Esophagus squamous epithelium (tissue), 4 donors: ENCODE data around the gene TRMU.

Experiments
- POLR2A ChIP-seq, 4 donors: fragments of 450-650 bp; IDR thresholded peaks; one replicate each; pipeline ENCODE4 v1.6.1; 2017; ENCODE audit warnings: antibody characterized with exemption in 4 of 4, mild to moderate bottlenecking in 4 of 4, moderate library complexity in 3 of 4
- TF ChIP-seq, protein P1 (sequence below), 6 experiments: fragments of 450-650 bp in 4 of 6; fragments of 200-600 bp in 2 of 6; sonication (generic) in 2 of 6; IDR thresholded peaks; one replicate each; pipeline ENCODE4 v1.5.1; 2016 to 2019; ENCODE audit warnings: antibody characterized with exemption in 6 of 6, mild to moderate bottlenecking in 4 of 6, moderate library complexity in 4 of 6

GRCh38 chr22:46372686-46373085 is 37.2 kb downstream of the TRMU start:
- TF ChIP-seq, protein P1, sequence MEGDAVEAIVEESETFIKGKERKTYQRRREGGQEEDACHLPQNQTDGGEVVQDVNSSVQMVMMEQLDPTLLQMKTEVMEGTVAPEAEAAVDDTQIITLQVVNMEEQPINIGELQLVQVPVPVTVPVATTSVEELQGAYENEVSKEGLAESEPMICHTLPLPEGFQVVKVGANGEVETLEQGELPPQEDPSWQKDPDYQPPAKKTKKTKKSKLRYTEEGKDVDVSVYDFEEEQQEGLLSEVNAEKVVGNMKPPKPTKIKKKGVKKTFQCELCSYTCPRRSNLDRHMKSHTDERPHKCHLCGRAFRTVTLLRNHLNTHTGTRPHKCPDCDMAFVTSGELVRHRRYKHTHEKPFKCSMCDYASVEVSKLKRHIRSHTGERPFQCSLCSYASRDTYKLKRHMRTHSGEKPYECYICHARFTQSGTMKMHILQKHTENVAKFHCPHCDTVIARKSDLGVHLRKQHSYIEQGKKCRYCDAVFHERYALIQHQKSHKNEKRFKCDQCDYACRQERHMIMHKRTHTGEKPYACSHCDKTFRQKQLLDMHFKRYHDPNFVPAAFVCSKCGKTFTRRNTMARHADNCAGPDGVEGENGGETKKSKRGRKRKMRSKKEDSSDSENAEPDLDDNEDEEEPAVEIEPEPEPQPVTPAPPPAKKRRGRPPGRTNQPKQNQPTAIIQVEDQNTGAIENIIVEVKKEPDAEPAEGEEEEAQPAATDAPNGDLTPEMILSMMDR (IDR thresholded peaks at IDR 0.05): no peak
- TF ChIP-seq POLR2A (IDR thresholded peaks at IDR 0.05): no peak
